Stomach (tissue), 9 donors: ENCODE measurements around the gene NAB2. TPM values are rescaled to one million over a fixed set of nuclear protein-coding genes. Genes with fewer than 3 reads are reported as not detected.

Experiments used
- DNase-seq, 2 donors: peaks; one replicate each; pipeline versions ENCODE4 v3.0.0 to v3.0.0-alpha.2; 2013 to 2019
- H3K27ac ChIP-seq, 5 donors: fragments of 200-600 bp in 4 of 5; sonication (generic) in 4 of 5; one replicate each; pipeline ENCODE4 v1.5.1; 2013 to 2019; ENCODE audit warnings: mild to moderate bottlenecking in 1 of 5, moderate library complexity in 1 of 5
- H3K27me3 ChIP-seq, 3 donors: fragments of 200-600 bp; sonication (generic); one replicate each; pipeline ENCODE4 v1.5.1; 2017 to 2019; ENCODE audit warnings: mixed run types in 1 of 3
- H3K36me3 ChIP-seq, 4 donors: fragments of 200-600 bp; sonication (generic); 1 replicate in 3 of 4; 2 replicates in 1 of 4; pipeline ENCODE4 v1.5.1; 2016 to 2019
- H3K4me1 ChIP-seq, 4 donors: fragments of 200-600 bp; sonication (generic); one replicate each; pipeline ENCODE4 v1.5.1; 2016 to 2019
- H3K4me3 ChIP-seq, 4 donors: fragments of 200-600 bp; sonication (generic) in 3 of 4; one replicate each; pipeline ENCODE4 v1.5.1; 2016 to 2019; ENCODE audit warnings: mild to moderate bottlenecking in 1 of 4
- H3K9me3 ChIP-seq, 4 donors: fragments of 200-600 bp; sonication (generic); one replicate each; pipeline ENCODE4 v1.5.1; 2016 to 2019
- CTCF ChIP-seq, 7 experiments: fragments of 450-650 bp in 4 of 7; fragments of 200-600 bp in 3 of 7; sonication (generic) in 3 of 7; IDR thresholded peaks; one replicate each; pipeline ENCODE4 v1.5.1; 2016 to 2019; ENCODE audit warnings: antibody characterized with exemption in 7 of 7, control low read depth in 2 of 7, mild to moderate bottlenecking in 1 of 7
- EP300 ChIP-seq: sonication (generic); formaldehyde crosslinking; IDR thresholded peaks from one replicate; pipeline ENCODE4 v1.6.1; 2017; ENCODE audit warnings: antibody characterized with exemption
- POLR2A ChIP-seq, 4 donors: fragments of 450-650 bp; IDR thresholded peaks; one replicate each; pipeline ENCODE4 v1.6.1; 2016; ENCODE audit warnings: antibody characterized with exemption in 4 of 4, control low read depth in 2 of 4, mild to moderate bottlenecking in 1 of 4, moderate library complexity in 1 of 4
- POLR2AphosphoS5 ChIP-seq, 3 donors: sonication (generic); formaldehyde crosslinking; IDR thresholded peaks; one replicate each; pipeline ENCODE4 v1.6.1; 2016; ENCODE audit warnings: antibody characterized with exemption in 3 of 3
- WGBS, 5 donors: extraction: QIAGEN DNeasy Blood & Tissue Kit in 3 of 5; methylation state at CpG; one replicate each; pipeline versions ENCODE4 v1.1.5 to v1.1.7; 2013 to 2018; 5-methylcytosine and 5-hydroxymethylcytosine counted together
- intact Hi-C: fragments of 100-400 bp; cut with DNase I; formaldehyde crosslinking; loops from one replicate; pipeline ENCODE4 v1.15.1; 2023; ENCODE audit warnings: low total_unique reads
- polyA plus RNA-seq, 3 donors: library from polyadenylated mRNA; stranded (reverse); fragments of 200-250 nt; gene quantifications; one replicate each; pipeline ENCODE4 v1.2.3, GENCODE V29; 2013
- total RNA-seq, 5 donors: library from RNA; depleted of rRNA; stranded (reverse); fragments of >200 nt; gene quantifications; one replicate each; pipeline versions ENCODE4 v1.1.0 to v1.2.3, GENCODE V29; 2014 to 2016
- donor health status: healthy with polysubstance abuse.
- donor health status: Bipolar disorder and iron deficiency.
- donor health status: healthy.

NAB2 gene
- total and polyA plus RNA-seq, 8 donors: 1.7 to 16.6 (median 12.1) TPM; not detected in 1

- no peak for DNase-seq
- H3K4me3 ChIP-seq: no peak overlapping the region
- intact Hi-C loops: no loop called here
- no peaks in the 10 kb centered on the region for H3K9me3 ChIP-seq
- H3K27ac ChIP-seq: no peak overlapping the region
- TF ChIP-seq POLR2AphosphoS5 (IDR thresholded peaks at IDR 0.05): no peak
- no peak for TF ChIP-seq POLR2A (IDR thresholded peaks at IDR 0.05)
- peaks cover 0 to 5% (median 0%) of the 10 kb centered on the region in 4 donors for H3K36me3 ChIP-seq
- H3K27me3 ChIP-seq: peaks cover 0 to 8% (median 0%) of the 10 kb centered on the region in 3 donors
- 67 to 78% (median 76%) methylated on average over 10 of the region's 10 CpGs for WGBS, 5 donors
- H3K4me1 ChIP-seq: peaks cover 0 to 34% (median 5%) of the 10 kb centered on the region in 4 donors
These were observed 41.7 kb upstream of the NAB2 start for GRCh38 chr12:57046947-57047890.

- Histone ChIP-seq H3K4me3 (no peak overlapping the region), H3K4me1 (peaks cover 0 to 34% (median 5%) of the 10 kb centered on the region in 4 donors), H3K27ac (no peak overlapping the region), H3K9me3 (no peaks in the 10 kb centered on the region), H3K36me3 (peaks cover 0 to under 1% (median 0%) of the 10 kb centered on the region in 4 donors), H3K27me3 (peaks cover 0 to 5% (median 0%) of the 10 kb centered on the region in 3 donors)
- no peak for TF ChIP-seq CTCF (IDR thresholded peaks at IDR 0.05)
- no peak for TF ChIP-seq POLR2AphosphoS5 (IDR thresholded peaks at IDR 0.05)
- TF ChIP-seq POLR2A (IDR thresholded peaks at IDR 0.05): no peak
- no peak for TF ChIP-seq EP300
- intact Hi-C loops: no loop called here
- WGBS, 5 donors: 53 to 100% (median 83%) methylated on average over 1 of the region's 1 CpG
- no peak for DNase-seq
These were observed 40.9 kb upstream of the NAB2 start for GRCh38 chr12:57047981-57048380.

- Histone ChIP-seq H3K36me3 (no peaks in the 10 kb centered on the region), H3K4me3 (peak overlapping the region in 2 of 4 donors; percentile 5 to 22), H3K27ac (no peak overlapping the region), H3K27me3 (no peaks in the 10 kb centered on the region), H3K9me3 (no peaks in the 10 kb centered on the region), H3K4me1 (peaks cover 0 to 34% (median 5%) of the 10 kb centered on the region in 4 donors)
- intact Hi-C loops: no loop called here
- no peak for DNase-seq
- 54 to 80% (median 74%) methylated on average over 1 of the region's 1 CpG for WGBS, 5 donors
- TF ChIP-seq EP300: no peak
- no peak for TF ChIP-seq POLR2A (IDR thresholded peaks at IDR 0.05)
- no peak for TF ChIP-seq CTCF (IDR thresholded peaks at IDR 0.05)
- no peak for TF ChIP-seq POLR2AphosphoS5 (IDR thresholded peaks at IDR 0.05)
These were observed 40.3 kb upstream of the NAB2 start for GRCh38 chr12:57048423-57049118.

GRCh38 chr12:57049119-57049446, 39.8 kb upstream of the NAB2 start:
- Histone ChIP-seq H3K36me3 (no peaks in the 10 kb centered on the region), H3K4me1 (peaks cover 0 to 34% (median 5%) of the 10 kb centered on the region in 4 donors), H3K9me3 (no peaks in the 10 kb centered on the region), H3K27ac (no peak overlapping the region), H3K27me3 (no peaks in the 10 kb centered on the region), H3K4me3 (peak overlapping the region in 2 of 4 donors; percentile 5 to 22)
- TF ChIP-seq CTCF (IDR thresholded peaks at IDR 0.05): no peak
- TF ChIP-seq EP300: no peak
- no peak for TF ChIP-seq POLR2A (IDR thresholded peaks at IDR 0.05)
- no peak for TF ChIP-seq POLR2AphosphoS5 (IDR thresholded peaks at IDR 0.05)
- DNase-seq: peak in 1 of 2 donors; percentile 47
- WGBS, 5 donors: 52 to 74% (median 63%) methylated on average over 4 of the region's 4 CpGs
- intact Hi-C loops: no loop called here
